Coronary artery (tissue), 2 donors: Measurements from ENCODE around the gene CTIF.

Source experiments
- DNase-seq: peaks from one replicate; pipeline ENCODE4 v3.0.0-alpha.2; 2017; ENCODE audit warnings: low spot score
- H3K27ac ChIP-seq, 2 donors: fragments of 200-600 bp; sonication (generic); one replicate each; pipeline ENCODE4 v1.5.1; 2016 to 2019
- H3K4me3 ChIP-seq: fragments of 200-600 bp; sonication (generic); 2 replicates; pipeline ENCODE4 v1.5.1; 2016; ENCODE audit warnings: mild to moderate bottlenecking, moderate library complexity
- CTCF ChIP-seq: fragments of 200-600 bp; sonication (generic); IDR thresholded peaks from one replicate; pipeline ENCODE4 v1.5.1; 2019; ENCODE audit warnings: antibody characterized with exemption

The CTIF gene

GRCh38 chr18:48674758-48675351 lies 136.0 kb downstream of the CTIF start:
- Histone ChIP-seq H3K27ac (no peak overlapping the region), H3K4me3 (no peak overlapping the region)
- DNase-seq: no peak
- no peak for TF ChIP-seq CTCF

GRCh38 chr18:48675352-48675761 lies 136.5 kb downstream of the CTIF start:
- H3K4me3 ChIP-seq: no peak overlapping the region
- peak; percentile 89 for TF ChIP-seq CTCF
- DNase-seq: peak; percentile 90
- H3K27ac ChIP-seq: peak overlapping the region in 1 of 2 donors; percentile 21

GRCh38 chr18:48675912-48676311 lies 137.1 kb downstream of the CTIF start:
- DNase-seq: no peak
- Histone ChIP-seq H3K4me3 (no peak overlapping the region), H3K27ac (peak overlapping the region in 1 of 2 donors; percentile 21)
- no peak for TF ChIP-seq CTCF

- TF ChIP-seq CTCF: no peak
- DNase-seq: no peak
- peak overlapping the region; percentile 5 to 17 for H3K27ac ChIP-seq
- H3K4me3 ChIP-seq: no peak overlapping the region
These were observed 137.5 kb downstream of the CTIF start for GRCh38 chr18:48676346-48676745.

- no peak overlapping the region for H3K4me3 ChIP-seq
- H3K27ac ChIP-seq: peak overlapping the region; percentile 5 to 17
- no peak for DNase-seq
- peak; percentile 80 for TF ChIP-seq CTCF
These were observed 138.0 kb downstream of the CTIF start for GRCh38 chr18:48676756-48677368.

GRCh38 chr18:48678237-48679115 lies 139.6 kb downstream of the CTIF start:
- no peak for DNase-seq
- TF ChIP-seq CTCF: no peak

More at GRCh38 chr18:48678237-48679115, 139.6 kb downstream of the CTIF start:
- H3K4me3 ChIP-seq: no peak overlapping the region
- peak overlapping the region in 1 of 2 donors; percentile 87 for H3K27ac ChIP-seq
